NCI-H82 treated with DMSO at 0.1 percent for 48 hours (cell line): Measurements from ENCODE around the gene SETDB1.

Experiments used
- DNase-seq: peaks from one replicate; lab custom pipeline; 2025; ENCODE audit not compliant: unreplicated experiment; lab: John Stamatoyannopoulos, UW

SETDB1 gene

GRCh38 chr1:150974580-150975478, 48.7 kb downstream of the SETDB1 start, which contains the start of gene CERS2:
Gene CERS2 (minus strand): TSS chr1:150974835. CDS start chr1:150969090, 5,745 bp downstream.
- peak; percentile 21 for DNase-seq

- no peak for DNase-seq
Measured at GRCh38 chr1:150976401-150976821, 50.2 kb downstream of the SETDB1 start.

- no peak for DNase-seq
Measured at GRCh38 chr1:150976879-150977694, 50.9 kb downstream of the SETDB1 start.

GRCh38 chr1:150979092-150980056, 53.2 kb downstream of the SETDB1 start:
- peak; percentile 89 for DNase-seq

DNA sequence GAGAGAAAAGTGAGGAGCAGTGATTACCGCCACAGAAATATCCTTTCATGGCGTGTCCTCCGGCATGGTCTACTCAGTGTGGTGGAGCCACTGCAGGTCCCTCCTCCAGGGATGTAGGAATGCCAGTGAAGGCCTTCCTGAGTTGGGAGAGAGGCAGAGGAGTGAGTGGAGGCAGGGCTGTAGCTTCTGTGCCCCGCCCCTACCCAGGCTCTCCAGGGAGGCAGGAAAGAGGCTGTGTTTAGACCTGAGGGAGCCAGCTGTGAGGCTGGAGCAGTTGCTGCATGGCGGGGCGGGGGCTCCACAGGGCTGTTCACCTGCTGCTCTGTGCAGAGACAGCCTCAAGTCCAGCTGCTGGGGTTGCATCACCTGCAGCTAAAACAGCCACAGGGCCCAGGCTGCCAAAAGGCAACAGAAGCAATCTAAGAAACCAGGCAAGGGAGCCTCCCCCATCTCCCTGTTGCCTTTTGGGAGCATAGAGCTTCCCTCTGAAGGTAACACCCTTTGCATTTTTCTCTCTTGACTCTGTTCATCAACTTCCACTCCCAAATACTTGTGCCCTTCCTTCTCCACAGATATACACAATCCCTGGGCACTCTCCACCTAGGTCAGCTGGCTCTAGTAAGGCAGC, 55.1 kb downstream of the SETDB1 start:
- no peak for DNase-seq

DNA sequence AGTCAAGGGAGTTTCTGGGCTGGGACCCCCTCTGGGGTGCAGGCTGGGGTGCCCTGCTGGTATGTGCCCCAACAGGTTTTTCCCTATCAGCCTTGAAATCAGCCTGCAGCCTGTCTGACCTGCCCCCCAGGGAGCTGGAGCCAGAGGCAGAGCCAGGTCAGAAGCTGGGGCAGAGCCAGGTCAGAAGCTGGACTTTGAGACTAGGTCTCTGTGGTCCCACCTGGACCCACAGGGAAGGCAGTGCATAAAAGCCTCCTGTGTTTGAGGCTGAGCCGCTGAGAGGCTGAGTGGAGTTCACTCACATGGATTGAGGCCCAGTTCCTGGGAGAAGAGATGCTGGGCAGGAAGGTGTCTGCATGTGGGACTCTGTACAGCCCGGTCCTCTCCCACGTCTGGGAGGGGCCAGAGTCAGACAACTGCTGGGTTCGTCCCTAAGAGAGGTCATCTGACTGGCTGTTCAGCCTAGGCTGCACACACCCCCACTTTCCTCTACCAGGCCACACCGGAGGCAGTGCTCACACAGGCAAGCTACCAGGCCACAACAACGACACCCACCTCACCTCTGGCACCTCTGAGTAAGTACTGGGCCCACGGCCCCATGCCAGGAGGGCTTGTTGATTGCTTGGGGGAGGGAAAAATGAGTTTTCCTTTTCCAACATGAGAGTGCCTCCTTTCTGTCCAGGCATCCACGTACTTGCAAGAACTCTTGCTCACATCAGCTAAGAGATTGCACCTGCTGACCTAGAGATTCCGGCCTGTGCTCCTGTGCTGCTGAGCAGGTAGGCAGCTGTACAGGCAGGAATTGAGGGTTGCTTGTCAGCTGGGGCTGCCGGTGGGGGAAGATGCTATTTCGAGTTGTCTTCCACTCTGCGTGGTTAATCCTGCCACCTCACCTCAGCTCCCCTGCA, 55.9 kb downstream of the SETDB1 start, which contains the start of gene ANXA9:
ANXA9 (plus strand) TSS at position 488 of the 908 bp plus-strand sequence. CDS start 814 bp downstream, outside the sequence.
- no peak for DNase-seq

DNA sequence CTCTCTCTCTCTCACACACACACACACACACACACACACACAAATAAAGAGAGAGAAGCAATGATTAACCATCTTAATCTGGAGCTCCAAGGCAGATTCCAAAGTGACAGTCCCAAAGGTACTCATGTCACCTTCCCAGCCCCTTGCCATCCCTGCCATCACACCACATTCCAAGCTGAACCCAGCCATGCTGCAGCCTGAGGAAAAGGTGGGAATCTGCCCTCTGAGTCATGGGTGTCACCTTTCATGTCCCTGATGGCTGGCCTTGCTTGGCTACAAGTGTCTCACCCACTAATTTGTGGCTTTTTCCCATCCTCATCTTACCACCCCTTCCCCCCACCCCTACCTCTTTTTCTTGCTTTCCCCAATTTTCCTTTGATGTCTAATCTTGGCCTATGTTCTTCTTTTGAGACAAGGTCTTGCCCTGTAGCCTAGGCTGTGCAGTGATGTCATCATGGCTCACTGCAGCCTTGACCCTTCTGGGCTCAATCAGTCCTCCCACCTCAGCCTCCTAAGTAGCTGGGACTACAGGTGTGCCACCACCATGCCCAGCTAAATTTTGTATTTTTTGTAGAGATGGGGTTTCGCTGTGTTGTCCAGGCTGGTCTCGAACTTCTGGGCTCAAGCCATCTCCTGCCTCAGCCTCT, 59.1 kb downstream of the SETDB1 start:
- DNase-seq: no peak

GRCh38 chr1:150987924-150988323, 61.8 kb downstream of the SETDB1 start:
- no peak for DNase-seq

DNA sequence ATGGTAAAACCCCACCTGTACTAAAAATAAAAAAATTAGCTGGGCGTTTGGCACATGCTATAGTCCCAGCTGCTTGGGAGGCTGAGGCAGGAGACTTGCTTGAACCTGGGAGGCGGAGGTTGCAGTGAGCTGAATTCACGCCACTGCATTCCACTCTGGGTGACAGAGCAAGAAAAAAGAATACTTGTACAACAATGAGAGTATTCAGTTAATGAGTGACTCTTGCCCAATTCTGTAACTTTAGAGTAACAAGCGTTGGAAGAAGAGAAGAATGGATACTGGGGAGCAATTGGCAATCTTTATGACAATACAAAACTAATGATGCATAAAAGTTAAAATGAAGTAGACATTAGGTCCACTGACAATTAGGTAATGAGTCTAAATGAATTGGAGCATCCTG, 66.5 kb downstream of the SETDB1 start:
- no peak for DNase-seq

GRCh38 chr1:150994248-150994647, 68.1 kb downstream of the SETDB1 start:
- DNase-seq: no peak

DNA sequence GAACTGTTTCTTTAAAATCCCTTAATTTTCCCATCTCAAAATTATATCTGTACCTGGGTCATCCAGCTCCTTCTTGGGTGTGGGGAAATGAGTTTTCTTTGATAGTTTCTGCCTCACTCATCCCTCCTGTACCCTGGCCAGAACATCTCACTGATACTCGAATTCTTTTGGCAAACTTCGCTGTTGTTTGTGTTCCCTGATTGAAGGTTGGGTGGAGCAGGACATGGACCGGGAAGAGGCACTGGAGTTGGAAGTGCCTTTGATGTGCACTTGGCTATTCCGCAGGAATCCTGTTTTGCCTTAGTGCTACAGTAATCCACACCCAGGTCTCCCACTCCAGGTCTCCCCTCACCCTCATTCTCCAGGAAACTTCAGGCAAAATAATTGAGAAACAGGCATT, 69.3 kb downstream of the SETDB1 start:
- DNase-seq: no peak

DNA sequence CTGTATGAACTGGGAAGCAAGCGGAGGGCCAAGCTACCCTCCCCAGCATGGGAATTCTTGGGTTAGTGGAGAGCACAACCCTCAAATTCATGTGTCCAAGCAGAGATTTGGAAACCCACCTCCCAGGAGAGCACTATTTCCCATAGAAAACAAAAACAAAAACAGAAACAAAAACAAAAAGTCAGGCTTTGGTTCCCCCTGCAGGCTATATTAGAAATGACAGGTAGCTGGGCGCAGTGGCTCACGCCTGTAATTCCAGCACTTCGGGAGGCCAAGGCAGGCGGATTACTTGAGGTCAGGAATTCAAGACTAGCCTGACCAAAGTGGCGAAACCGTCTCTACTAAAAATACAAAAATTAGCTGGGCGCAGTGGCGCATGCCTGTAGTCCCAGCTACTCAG, 69.7 kb downstream of the SETDB1 start:
- DNase-seq: no peak

DNA sequence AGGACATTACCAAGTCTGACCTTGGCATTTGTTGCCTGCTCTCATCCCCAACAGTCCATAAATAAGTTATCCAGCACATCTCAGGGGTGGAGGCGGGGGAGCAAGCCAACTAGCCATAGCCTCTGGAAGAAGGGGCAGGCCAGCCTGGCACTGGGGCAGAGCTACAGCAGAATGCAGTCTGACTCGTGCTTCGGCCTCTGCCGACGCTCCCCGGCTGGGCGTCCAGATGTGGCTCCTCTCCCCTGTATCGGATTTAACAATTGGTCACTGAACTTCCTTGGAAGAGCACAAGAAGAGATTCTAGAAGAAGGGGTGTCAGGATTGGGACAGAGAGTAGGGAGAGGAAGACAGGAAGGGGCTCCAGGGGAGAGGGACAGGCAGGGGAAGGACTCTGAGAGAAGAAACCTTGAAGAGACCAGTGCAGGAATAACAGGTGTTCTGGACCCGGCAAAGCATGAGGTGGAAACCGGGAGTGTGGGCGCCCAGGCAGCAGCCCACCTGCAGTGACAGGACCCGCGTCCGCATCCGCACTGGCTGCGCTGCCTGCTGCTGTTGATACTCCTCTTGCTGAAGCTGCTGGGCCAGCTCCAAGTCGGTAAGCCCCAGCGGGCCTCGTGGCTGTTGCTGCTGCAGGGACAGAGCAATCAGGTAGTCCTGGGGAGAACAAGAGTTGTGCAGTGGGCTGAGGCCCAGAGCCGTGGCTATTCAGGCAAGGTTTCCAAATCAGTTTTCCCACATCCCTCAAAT, 71.1 kb downstream of the SETDB1 start:
- DNase-seq: no peak

DNA sequence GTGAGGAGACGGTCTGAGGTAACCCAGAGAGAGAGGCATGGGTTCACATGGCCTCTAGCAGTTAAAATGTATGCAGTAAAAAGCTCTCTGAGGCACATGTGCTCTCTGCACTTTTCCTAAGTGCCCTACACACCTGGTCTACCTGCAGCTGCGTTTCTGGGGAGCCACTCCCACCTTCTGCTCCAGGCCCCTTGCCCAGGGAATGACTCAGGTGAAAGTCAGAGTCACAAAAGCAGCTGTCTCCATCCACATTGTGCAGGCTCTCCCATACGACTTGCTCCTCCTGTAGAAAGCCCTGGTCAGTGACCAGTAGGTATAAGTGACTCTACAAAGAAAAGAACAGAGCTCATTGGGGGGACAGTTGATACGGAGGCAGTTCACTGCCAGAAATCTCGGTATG, 71.8 kb downstream of the SETDB1 start:
- DNase-seq: no peak

- DNase-seq: no peak
Measured at GRCh38 chr1:150999051-150999674, 73.0 kb downstream of the SETDB1 start.

GRCh38 chr1:150999926-151000325, 73.8 kb downstream of the SETDB1 start:
- no peak for DNase-seq

DNA sequence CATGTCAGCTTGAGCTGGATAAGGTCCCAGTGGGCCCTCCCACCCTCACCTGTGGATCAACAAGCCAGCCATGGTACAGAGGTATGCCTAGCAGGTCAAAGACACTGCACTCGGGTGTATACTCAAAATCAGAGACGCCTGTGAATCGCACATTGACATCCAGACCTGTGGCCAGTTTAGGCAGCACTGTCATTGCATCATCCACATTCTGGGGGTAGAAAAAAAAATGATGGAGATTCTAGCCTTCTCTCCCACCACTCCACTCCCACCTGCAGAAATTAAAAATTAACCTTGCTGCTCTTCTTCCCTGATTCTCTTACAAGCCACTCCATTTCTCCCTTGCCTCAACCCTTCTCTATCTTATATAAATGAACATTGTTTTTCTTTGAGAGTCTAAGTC, 74.2 kb downstream of the SETDB1 start:
- no peak for DNase-seq
